ENCODE measurements around the gene DMRT2.

DNA sequence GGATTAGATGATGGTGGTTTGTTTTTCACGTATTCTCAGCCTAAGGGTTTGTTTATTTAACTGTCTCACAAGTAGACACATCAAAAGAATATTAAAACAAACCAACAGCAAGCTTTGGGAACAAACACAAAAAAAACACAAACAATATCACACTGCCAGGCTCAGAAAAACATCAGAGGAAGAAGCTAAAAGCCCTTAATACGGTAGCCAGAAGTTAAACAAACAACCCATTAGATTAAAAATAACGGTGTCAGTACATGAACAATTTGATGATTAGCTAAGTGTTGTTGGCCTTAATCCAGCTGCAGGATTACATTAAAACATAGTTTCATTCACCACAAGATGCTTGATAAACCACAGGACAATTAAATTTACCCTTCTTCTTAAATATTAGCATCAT is 15.9 kb upstream of the DMRT2 start:
- TF ChIP-seq, protein P1, sequence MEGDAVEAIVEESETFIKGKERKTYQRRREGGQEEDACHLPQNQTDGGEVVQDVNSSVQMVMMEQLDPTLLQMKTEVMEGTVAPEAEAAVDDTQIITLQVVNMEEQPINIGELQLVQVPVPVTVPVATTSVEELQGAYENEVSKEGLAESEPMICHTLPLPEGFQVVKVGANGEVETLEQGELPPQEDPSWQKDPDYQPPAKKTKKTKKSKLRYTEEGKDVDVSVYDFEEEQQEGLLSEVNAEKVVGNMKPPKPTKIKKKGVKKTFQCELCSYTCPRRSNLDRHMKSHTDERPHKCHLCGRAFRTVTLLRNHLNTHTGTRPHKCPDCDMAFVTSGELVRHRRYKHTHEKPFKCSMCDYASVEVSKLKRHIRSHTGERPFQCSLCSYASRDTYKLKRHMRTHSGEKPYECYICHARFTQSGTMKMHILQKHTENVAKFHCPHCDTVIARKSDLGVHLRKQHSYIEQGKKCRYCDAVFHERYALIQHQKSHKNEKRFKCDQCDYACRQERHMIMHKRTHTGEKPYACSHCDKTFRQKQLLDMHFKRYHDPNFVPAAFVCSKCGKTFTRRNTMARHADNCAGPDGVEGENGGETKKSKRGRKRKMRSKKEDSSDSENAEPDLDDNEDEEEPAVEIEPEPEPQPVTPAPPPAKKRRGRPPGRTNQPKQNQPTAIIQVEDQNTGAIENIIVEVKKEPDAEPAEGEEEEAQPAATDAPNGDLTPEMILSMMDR (IDR thresholded peaks at IDR 0.05; ENCODE audit: extremely low read depth in 1 of 2, insufficient read depth in 1 of 2, low read depth in 1 of 2, low read length in 2 of 2), result no peak
- TF ChIP-seq POLR2A (IDR thresholded peaks at IDR 0.05; ENCODE audit: low read depth, low read length) (no peak), POLR2AphosphoS5 (IDR thresholded peaks at IDR 0.05; ENCODE audit: insufficient read depth, low read depth, low read length) (no peak), EZH2 (IDR thresholded peaks at IDR 0.05; ENCODE audit: borderline replicate concordance, low read depth, low read length, severe bottlenecking) (no peak)
- TF ChIP-seq, protein P2, sequence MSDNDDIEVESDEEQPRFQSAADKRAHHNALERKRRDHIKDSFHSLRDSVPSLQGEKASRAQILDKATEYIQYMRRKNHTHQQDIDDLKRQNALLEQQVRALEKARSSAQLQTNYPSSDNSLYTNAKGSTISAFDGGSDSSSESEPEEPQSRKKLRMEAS (IDR thresholded peaks at IDR 0.05; ENCODE audit: insufficient read depth, insufficient read length), result no peak
